Measurements from ENCODE around the gene STRN3. TPM values are rescaled to one million over a fixed set of nuclear protein-coding genes. Genes with fewer than 3 reads are reported as not detected.

The STRN3 gene
- total and polyA plus RNA-seq, 2 of the 8 experiments (the other 6 are each of a cell fraction or from before 2014, with no cell fraction given), result 8.7 to 38.1 TPM

DNA sequence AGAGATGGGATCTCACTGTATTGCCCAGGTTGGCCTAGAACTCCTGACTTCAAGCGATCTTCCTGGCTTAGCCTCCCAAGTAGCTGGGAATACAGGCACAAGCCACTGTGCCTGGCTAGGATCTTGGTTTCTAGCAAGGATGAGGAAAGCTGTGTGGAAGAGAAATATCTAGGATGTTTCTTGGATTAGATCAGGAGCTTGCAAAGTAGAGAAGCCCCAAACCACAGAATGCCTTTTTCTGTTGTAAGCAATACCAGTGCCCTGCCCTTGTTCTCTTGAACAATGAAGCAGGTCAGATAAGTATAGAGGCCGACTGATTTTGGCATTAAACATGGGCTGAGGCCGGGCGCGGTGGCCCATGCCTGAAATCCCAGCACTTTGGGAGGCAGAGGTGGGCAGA lies 44.3 kb upstream of the STRN3 start:
- Histone ChIP-seq H3K18ac (ENCODE audit: extremely low read depth, low read length) (no peak overlapping the region), H3K4ac (replicated peaks; ENCODE audit: insufficient read length, low read depth, low read length) (no peak overlapping the region), H3K4me1 (replicated peaks in 1 of 4; ENCODE audit: control insufficient read depth in 3 of 4, insufficient read depth in 4 of 4, low read length in 3 of 4) (no peaks in the 10 kb centered on the region), H3K4me2 (ENCODE audit: insufficient read depth in 1 of 2, low read depth in 2 of 2, low read length in 2 of 2) (no peak overlapping the region), H3K23me2 (ENCODE audit: low read depth, low read length) (no peaks in the 10 kb centered on the region), H2AK5ac (ENCODE audit: low read depth, low read length) (no peak overlapping the region), H3K9me3 (ENCODE audit: insufficient read depth in 2 of 2, low read depth in 1 of 2, low read length in 1 of 2) (no peaks in the 10 kb centered on the region), H3K23ac (ENCODE audit: insufficient read length) (no peak overlapping the region), H2BK5ac (ENCODE audit: low read depth, low read length) (no peak overlapping the region), H4K5ac (ENCODE audit: insufficient read length, low read depth, low read length) (no peak overlapping the region), H3K14ac (ENCODE audit: insufficient read length) (no peak overlapping the region), H2BK15ac (ENCODE audit: low read length) (no peak overlapping the region), H3K79me2 (ENCODE audit: control insufficient read depth in 1 of 2, insufficient read depth in 2 of 2, low read length in 2 of 2) (no peaks in the 10 kb centered on the region), H3K27ac (ENCODE audit: low read depth, low read length) (no peak overlapping the region), H2AFZ (ENCODE audit: low read length) (no peak overlapping the region), H3K79me1 (ENCODE audit: low read depth, low read length) (no peaks in the 10 kb centered on the region), H3K27me3 (replicated peaks in 1 of 4; ENCODE audit: control insufficient read depth in 3 of 4, extremely low read depth in 1 of 4, insufficient read depth in 3 of 4, low read length in 3 of 4) (no peaks in the 10 kb centered on the region), H4K91ac (replicated peaks; ENCODE audit: insufficient read length, low read length) (no peak overlapping the region), H4K20me1 (replicated peaks in 1 of 2; ENCODE audit: control insufficient read depth in 1 of 2, insufficient read depth in 2 of 2, low read length in 2 of 2) (no peaks in the 10 kb centered on the region), H3K4me3 (ENCODE audit: extremely low read depth in 1 of 4, insufficient read depth in 2 of 4, low read depth in 3 of 4, low read length in 4 of 4) (no peak overlapping the region), H4K8ac (ENCODE audit: extremely low read depth, insufficient read depth, low read length) (no peak overlapping the region), H3K9ac (replicated peaks in 1 of 4; ENCODE audit: extremely low read depth in 1 of 4, low read depth in 3 of 4, low read length in 3 of 4) (no peak overlapping the region), H2BK20ac (ENCODE audit: low read length) (no peak overlapping the region), H2BK120ac (replicated peaks; ENCODE audit: low read depth, low read length) (no peak overlapping the region), H3K36me3 (ENCODE audit: control insufficient read depth in 2 of 4, insufficient read depth in 4 of 4, low read length in 3 of 4) (peaks cover 0 to 8% (median 0%) of the 10 kb centered on the region in 4 experiments; a peak in 2 of 8 replicates), H2BK12ac (ENCODE audit: low read depth, low read length) (no peak overlapping the region), H3K56ac (replicated peaks; ENCODE audit: insufficient read length, low read depth, low read length) (no peak overlapping the region)
- whole genome bisulfite sequencing, 2 experiments (ENCODE audit: extremely low coverage in 1 of 2, insufficient coverage in 1 of 2, insufficient read length in 1 of 2, insufficient replicate concordance in 2 of 2, low coverage in 1 of 2, low lambda C conversion rate in 2 of 2, missing lambda C conversion rate in 1 of 2), result 95% methylated on average over 5 of the region's 5 CpGs; no CpG with 5 or more reads in 1 of the 2 experiments
- CTCF ChIA-PET (ENCODE audit: partially characterized antibody), result interaction anchor here (0.6 to 1.1 kb wide), 2 partner anchors 10 to 87 kb away, joined by 3 read pairs; no protein-coding TSS in a partner anchor
- POLR2A ChIA-PET (ENCODE audit: partially characterized antibody), result interaction anchor here (1.3 kb wide), 1 partner anchor 44 kb away, joined by 4 read pairs; the partner anchor contains the start of gene STRN3
- FAIRE-seq, result no peak
- no peak for DNase-seq (ENCODE audit: low read depth in 1 of 2, low spot score in 2 of 2)
- TF ChIP-seq BACH1 (IDR thresholded peaks at IDR 0.05; ENCODE audit: low read length), result no peak
- TF ChIP-seq SUZ12 (IDR thresholded peaks at IDR 0.05; ENCODE audit: low read length), result no peak
- no peak for TF ChIP-seq ZNF274 (IDR thresholded peaks at IDR 0.05; ENCODE audit: borderline replicate concordance, extremely low read depth, low read length)
- TF ChIP-seq KDM1A (IDR thresholded peaks at IDR 0.05; ENCODE audit: borderline replicate concordance, low read length), result no peak

All from H1 (cell line).